PC-9 (cell line): Measurements from ENCODE around the gene PDK2.

Experiments
- CTCF ChIP-seq: fragments of 200-600 bp; sonication (generic); conservative IDR thresholded peaks from 2 replicates; pipeline ENCODE4 v1.6.1; 2017; ENCODE audit warnings: mixed run types, antibody characterized with exemption, mild to moderate bottlenecking, moderate library complexity
- EZH2 ChIP-seq: fragments of 200-600 bp; sonication (generic); IDR thresholded peaks from 2 replicates; pipeline ENCODE4 v1.8.0; 2017; ENCODE audit warnings: antibody characterized with exemption, low read depth

GRCh38 chr17:50096092-50096491 is 941 bp downstream of the PDK2 start:
- TF ChIP-seq CTCF (no peak), EZH2 (no peak)
